Dedifferentiated amniotic fluid mesenchymal stem cell (primary cell): ENCODE results near the gene PSMG2.

Experiments
- DNase-seq: peaks from one replicate; pipeline ENCODE4 v3.0.0-alpha.2; 2016; ENCODE audit errors: extremely low spot score

Gene PSMG2

GRCh38 chr18:12765586-12765985 is 62.7 kb downstream of the PSMG2 start:
- DNase-seq: no peak

- DNase-seq: no peak
Observed at GRCh38 chr18:12766986-12767433, 64.2 kb downstream of the PSMG2 start.

GRCh38 chr18:12767580-12768155 is 64.8 kb downstream of the PSMG2 start:
- no peak for DNase-seq

- DNase-seq: no peak
Observed at GRCh38 chr18:12768625-12769024, 65.8 kb downstream of the PSMG2 start.

GRCh38 chr18:12769136-12769535 is 66.3 kb downstream of the PSMG2 start:
- no peak for DNase-seq

GRCh38 chr18:12769644-12770440 is 67.0 kb downstream of the PSMG2 start:
- DNase-seq: no peak

- no peak for DNase-seq
Observed at GRCh38 chr18:12770469-12771219, 67.8 kb downstream of the PSMG2 start.

- no peak for DNase-seq
Observed at GRCh38 chr18:12772111-12772510, 69.3 kb downstream of the PSMG2 start.

GRCh38 chr18:12773369-12773768 is 70.5 kb downstream of the PSMG2 start:
- no peak for DNase-seq

- DNase-seq: no peak
Observed at GRCh38 chr18:12774982-12775381, 72.1 kb downstream of the PSMG2 start.
